IPS DF 4.7 (cell line): ENCODE data around the gene IFNL4.
"Not testable (repeated sequence)": the region's sequence is repeated elsewhere in the genome, so short reads cannot be mapped to it uniquely, and the experiment has no call there.

Source experiments
- DNase-seq: peaks from one replicate; pipeline ENCODE4 v3.0.0-alpha.2; 2013; ENCODE audit warnings: low spot score; ENCODE audit errors: extremely low read depth

The IFNL4 gene

DNA sequence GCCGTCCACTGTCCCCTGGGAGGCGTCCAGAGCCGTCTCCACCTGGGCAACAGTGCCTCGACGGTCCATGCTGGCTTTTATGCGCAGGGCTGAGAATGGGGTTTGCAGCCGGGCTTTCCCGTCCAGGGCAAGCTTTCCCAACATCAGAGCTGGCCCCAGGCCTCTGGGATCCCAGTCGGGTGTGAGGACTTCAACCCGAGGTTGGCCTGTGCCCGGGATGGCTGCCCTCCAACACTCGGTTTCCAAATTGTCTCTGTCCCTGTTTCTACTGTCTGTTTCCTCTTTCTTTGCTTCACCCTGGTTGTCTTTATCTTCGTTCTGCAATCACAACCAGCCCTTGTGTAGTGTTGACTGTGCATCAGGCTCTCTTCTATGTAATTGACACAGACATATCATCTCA, at the start of gene IFNL4:
Gene IFNL4 (minus strand): TSS at position 51 of the 400 bp plus-strand sequence.
- DNase-seq, result no peak

DNA sequence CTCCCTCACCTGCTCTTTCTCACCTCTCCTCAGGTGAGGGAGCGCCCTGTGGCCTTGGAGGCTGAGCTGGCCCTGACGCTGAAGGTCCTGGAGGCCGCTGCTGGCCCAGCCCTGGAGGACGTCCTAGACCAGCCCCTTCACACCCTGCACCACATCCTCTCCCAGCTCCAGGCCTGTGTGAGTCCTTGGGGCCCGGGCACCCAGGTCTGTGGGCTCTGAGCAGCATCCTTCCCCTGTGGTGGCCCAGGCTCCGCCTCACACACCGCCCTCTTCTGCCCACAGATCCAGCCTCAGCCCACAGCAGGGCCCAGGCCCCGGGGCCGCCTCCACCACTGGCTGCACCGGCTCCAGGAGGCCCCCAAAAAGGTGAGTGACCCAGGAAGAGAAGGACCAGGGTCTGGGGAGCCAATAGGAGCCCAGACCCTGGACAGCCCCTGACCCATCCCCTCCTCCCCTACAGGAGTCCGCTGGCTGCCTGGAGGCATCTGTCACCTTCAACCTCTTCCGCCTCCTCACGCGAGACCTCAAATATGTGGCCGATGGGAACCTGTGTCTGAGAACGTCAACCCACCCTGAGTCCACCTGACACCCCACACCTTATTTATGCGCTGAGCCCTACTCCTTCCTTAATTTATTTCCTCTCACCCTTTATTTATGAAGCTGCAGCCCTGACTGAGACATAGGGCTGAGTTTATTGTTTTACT, 49.4 kb upstream of the IFNL4 start:
- DNase-seq, result no peak

DNA sequence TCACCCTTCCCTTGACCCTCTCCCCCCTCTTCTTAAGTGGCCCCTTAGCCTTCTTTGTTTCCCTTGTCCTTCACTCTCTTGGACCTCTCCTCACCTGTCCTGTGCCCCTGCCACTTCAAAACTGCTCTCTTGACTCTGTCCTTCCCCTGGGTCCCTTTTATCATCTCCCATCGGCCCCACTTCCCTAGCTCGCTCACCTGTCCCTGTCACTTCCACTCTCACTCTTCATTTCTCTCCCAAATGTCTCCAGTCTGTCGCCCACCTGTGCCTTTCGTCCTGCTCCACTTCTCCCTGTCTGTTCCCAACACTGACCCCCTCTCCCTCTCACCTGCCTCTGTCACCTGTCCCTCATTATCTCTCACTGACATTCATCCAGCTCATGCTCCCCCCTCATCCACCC, 48.2 kb upstream of the IFNL4 start:
- no peak for DNase-seq

DNA sequence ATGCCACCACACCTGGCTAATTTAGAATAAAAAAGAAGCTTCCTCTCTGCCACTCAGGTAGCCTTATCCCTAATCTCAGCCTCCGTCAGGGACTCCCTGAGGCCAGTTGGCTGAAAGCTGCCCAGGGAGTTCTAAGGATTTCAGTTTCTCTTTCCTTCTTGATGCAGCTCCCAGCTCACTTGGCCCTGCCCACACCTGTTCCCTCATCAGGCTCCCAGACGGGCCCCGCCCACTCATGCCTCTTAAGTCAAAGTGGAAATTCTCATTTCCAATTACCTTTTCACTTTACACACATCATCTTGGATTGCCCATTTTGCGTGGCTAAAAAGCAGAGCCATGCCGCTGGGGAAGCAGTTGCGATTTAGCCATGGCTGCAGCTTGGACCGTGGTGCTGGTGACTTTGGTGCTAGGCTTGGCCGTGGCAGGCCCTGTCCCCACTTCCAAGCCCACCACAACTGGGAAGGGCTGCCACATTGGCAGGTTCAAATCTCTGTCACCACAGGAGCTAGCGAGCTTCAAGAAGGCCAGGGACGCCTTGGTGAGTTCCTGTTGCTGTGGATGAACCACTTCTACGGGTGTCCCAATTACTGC, 47.5 kb upstream of the IFNL4 start, which contains the start of gene IFNL1:
Gene IFNL1 (plus strand): TSS at position 353 of the 591 bp plus-strand sequence. CDS start 15 bp downstream, at position 368.
- no peak for DNase-seq

DNA sequence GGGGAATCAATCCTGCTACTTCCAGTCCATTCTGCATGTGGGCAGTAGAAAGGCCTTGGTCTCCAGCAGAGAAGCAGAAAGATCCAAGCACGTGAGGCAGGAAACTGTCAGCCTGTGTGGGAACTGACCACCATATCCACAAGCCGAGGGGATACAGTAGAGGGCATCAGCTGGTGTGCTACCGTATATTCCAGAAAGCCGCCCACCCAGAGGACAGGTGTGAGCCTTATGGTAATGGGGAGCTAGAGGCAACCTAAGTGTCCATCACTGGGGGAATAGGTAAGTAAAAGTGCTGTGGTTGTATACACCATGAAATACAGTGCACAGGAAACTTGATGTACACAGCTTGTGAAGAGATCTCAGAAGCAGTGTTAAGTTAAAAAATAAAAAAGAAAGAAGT, 44.7 kb upstream of the IFNL4 start:
- DNase-seq, result no peak

DNA sequence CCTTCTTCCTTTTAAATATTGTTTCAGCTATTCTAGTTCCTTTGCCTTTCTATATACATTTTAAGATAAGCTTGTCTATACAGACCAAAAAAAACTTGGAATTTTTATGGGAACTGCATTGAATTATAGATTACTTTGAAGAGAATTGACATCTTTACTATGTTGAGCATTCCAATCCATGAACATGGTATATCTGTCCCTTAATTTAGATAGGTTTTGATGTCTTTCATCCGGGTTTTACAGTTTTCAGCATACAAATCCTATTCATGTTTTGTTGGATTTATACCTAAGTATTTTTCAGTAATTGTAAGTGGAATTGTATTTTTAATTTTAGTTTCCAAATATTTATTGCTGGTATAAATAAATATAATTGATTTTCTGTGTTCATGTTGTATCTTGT, 35.4 kb upstream of the IFNL4 start:
- no peak for DNase-seq

DNA sequence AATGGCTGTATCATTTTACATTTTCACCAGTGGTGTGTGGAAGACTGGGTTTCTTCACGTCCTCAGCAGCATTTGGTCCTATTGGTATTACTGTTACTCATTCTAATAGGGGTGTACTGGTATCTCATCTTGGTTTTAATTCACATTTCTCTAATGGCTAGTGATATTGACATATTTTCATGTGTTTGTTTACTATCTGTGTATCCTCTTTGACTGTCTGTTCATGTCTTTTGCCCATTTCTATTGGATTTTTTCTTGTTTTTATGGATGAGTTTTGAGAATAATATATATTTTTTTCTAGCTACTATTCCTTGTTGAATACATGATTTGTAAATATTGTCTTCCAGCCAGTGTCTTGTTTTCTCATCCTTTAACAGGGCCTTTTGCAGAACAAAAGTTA, 33.4 kb upstream of the IFNL4 start:
- no peak for DNase-seq

DNA sequence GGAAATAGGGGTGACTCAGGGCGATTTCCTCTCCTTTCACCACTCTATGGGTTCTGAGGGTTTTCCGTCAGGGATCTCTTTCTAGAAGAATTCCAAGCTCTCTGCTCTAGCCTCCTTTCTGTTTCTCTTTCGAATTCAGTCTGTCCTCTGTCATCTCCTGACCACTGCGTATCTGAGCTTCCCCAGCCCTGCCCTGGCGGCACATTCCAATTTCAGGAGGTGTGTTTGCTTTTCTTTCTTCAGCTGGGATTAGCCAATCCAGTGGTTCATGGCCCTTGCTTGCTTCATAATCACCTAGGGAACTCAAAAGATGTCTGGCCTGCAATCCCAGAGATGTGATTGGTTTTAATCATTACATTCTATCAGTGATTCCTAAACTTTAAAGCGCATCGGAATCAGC, 28.9 kb upstream of the IFNL4 start:
- no peak for DNase-seq

DNA sequence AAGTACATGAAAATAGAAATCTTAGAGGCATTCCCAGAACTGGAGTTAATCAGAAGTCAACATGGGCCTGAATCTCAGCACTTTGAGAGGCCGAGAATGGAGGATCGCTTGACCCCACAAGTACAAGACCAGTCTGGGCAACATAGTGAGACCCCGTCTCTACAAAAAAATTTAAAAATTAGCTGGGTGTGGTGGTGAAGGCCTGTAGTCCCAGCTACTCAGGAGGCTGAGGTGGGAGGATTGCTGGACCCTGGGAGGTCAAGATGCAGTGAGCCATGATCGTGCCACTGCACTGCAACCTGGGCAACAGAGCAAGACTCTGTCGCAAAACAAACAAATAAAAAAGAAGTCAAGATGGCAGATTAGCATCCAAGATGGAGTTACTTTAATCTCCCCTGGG, 28.1 kb upstream of the IFNL4 start:
- no peak for DNase-seq

DNA sequence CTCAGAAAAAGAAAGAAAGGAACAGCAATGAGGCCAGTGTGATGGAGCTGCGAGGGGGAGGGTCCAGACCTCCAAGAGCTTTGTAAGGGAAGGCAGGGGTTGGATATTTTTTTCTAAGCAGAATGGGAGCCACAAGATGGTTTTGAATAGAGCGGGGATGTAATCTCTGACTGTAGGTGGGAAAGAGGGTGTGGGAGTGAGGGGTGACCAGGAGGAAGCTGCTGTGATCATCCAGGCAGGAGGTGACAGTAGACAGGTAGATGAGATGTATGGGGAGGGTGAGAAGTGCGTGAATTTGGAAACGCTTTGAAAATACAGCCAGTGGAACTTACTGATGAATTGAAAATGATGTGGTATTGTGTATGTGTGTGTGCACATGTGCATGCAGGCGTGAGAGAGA, 26.9 kb upstream of the IFNL4 start:
- no peak for DNase-seq

DNA sequence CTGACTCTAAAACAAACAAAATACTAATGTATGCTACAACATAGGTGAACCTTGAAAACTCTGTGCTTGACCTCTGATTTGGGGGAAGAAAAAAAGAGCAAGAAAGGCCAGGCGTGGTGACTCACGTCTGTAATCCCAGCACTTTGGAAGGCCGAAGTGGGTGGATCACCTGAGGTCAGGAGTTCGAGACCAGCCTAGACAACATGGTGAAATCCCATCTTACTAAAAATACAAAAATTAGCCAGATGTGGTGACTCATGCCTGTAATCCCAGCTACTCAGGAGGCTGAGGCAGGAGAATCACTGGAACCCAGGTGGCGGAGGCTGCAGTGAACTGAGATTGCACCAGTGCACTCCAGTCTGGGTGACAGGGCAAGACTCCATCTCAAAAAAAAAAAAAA, 25.2 kb upstream of the IFNL4 start:
- DNase-seq, result not testable (repeated sequence)

DNA sequence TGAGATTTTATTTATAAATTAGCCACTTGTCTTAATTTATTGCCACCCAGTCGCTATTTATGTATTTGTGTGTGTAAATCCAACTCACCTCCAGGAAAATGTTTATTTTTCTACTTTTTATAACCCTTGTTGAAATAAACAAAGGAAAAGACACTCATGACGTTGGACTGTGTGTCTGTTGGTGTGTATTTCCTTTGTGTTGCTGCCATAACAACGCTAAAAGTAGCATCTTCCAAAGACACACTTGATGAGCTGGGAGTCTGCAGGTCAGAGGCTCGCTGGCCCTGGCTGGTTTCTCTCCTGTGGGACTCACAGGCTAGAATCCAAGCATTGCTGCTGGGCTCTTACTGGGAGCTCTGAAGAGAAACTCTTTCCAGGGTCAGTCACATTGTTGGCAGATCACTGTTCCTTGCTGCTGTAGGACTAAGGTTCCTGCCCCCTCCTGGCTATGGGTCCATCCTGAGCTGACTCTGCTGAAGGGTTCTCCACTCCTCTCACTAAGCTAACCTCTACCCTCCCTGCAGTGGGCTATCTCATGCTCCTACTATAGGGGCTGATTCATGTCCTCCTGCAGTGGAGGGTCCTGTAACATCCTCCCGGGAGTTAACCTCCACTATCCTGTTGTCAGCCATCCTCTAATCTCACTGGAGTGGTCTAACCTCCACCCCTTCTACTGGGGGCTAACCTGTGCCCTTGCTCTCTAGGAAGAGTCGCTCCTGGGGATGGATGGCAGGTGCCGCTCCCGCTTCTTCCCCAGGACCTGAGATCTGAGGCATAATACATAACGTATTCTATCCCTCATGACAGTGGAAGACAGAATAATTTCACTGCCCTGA, 21.6 kb upstream of the IFNL4 start:
- DNase-seq, result no peak

DNA sequence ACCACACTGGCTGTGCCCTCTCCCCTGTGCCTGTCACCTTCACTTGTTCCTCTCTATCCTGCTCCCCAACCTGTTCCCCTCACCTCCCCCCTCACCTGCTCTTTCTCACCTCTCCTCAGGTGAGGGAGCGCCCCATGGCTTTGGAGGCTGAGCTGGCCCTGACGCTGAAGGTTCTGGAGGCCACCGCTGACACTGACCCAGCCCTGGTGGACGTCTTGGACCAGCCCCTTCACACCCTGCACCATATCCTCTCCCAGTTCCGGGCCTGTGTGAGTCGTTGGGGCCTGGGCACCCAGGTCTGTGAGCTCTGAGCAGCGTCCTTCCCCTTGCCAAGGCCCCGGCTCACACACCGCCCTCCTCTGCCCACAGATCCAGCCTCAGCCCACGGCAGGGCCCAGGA, 20.7 kb upstream of the IFNL4 start:
- not testable (repeated sequence) for DNase-seq

DNA sequence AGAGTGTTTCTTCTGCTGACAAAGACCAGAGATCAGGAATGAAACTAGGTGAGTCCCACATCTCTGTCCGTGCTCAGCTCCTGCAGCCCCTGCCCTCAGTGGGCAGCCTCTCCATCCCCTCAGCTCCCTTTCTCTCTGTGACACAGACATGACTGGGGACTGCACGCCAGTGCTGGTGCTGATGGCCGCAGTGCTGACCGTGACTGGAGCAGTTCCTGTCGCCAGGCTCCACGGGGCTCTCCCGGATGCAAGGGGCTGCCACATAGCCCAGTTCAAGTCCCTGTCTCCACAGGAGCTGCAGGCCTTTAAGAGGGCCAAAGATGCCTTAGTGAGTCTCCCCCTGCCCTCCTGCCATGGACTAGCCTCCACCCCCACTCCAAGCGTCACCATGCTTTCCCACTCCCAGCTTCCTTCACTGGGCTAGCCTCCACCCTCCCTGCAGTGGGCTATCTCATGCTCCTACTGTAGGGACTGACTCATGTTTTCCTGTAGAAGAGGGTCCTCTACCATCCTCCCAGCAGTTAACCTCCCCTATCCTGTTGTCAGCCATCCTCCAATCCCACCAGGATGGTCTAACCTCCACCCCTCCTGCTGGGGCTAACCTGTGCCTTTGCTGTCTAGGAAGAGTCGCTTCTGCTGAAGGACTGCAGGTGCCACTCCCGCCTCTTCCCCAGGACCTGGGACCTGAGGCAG, 20.0 kb upstream of the IFNL4 start:
- DNase-seq, result not testable (repeated sequence)

DNA sequence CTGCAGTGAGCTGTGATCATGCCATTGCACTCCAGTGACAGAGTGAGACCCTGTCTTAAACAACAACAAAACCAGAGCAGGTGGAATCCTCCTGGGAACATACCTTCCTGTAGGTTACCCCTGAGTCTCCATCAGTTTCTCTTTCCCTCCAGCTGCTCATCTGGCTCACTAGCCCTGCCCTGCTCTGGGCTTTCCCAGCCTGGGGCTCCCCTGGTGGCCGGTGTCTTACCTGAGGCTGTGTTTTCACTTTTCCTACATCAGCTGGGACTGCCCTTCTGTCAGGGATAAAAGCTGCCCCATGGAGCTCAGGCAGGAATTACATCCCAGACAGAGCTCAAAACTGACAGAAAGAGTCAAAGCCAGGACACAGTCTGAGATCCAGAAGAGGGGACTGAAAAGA, 19.4 kb upstream of the IFNL4 start, which contains the start of gene IFNL2:
Gene IFNL2 (plus strand): TSS at position 312 of the 400 bp plus-strand sequence. CDS start 173 bp downstream, outside the sequence.
- DNase-seq, result not testable (repeated sequence)

DNA sequence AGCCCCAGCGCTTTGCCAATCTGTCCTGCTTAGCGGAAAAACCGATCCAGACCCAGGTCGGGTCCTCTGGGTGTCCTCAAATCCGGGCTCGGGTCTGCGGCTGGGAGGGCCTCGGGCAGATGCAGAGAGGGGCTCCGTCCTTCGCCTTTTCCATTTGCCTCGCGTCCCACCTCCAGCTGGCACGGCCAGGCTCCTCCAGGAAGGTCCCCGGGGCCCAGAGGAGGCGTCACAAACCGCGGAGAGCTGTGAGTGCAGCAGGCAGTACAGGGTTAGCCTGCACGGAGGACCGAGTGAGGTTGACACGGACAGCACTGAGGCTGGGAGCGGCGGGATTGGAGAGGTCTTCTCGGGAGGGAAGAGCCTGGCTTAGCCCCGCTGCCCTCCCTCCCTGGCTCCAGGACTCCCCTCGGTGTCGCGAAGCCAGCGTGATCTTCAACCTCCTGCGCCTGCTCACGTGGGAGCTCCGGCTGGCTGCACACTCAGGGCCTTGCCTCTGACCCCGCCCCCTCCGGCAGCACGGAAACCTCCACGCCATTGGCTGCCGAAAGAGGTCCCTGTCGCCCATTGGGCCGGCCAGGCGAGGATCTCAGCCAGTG, 16.8 kb upstream of the IFNL4 start:
- DNase-seq, result no peak

DNA sequence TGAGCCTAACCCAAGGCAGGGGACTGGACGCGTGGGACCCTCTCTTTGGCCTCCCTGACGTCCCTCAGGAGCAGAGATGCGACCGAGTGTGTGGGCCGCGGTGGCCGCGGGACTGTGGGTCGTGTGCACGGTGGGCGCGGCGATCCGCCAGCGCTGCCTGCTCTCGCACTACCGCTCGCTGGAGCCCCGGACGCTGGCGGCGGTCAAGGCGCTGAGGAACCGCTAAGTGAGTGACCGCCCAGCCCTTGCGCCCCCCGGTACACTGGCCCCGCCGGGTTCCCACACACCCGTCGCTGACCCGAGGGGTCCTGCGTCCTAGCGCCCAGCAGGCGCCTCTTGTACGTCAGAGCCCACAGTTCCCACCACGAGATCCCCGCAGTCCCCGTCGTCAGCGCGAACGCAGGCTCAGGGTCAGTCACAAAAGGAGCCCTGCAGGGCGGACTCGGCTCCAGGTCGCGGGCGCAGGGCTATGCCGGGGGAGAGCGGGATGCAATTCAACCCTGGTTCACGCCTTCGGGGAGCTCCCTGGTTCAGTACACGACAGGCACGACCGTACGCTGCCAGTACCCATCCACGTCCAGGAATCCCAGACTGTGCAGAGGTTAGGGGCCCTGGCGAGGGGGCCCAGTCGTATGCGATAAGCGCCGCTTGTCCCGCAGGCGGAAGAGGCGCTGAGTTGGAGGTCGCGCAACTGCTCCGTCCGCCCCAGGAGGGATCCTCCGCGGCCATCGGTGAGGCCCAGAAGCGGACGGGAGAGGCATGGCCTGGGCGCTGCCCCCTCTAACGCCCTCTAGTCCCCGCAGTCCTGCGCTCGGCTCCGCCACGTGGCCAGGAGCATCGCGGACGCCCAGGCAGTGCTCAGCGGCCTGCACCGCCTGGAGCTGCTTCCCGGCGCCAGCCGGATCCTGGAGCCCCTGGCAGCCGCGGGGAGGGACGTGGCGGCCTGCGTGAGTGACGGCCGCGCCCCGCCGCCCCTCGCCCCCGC, 15.9 kb upstream of the IFNL4 start:
- no peak for DNase-seq

DNA sequence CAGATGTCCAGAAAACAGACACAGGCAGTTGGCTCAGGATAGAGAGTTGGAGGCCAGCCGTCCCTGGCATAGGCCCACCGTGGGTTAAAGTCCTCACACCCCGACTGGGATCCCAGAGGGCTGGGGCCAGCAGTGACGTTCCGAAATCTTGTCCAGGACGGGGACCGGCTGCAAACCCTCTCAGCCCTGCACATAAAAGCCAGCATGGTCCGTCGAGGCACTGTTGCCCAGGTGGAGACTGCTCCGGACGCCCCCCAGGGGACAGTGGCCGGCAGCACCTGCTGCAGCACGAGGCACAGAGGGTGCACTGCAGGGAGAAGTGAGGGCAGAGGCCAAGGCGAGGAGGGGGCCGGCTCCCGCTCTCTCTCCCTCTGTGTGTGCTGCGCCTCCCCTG, 15.3 kb upstream of the IFNL4 start:
- no peak for DNase-seq

DNA sequence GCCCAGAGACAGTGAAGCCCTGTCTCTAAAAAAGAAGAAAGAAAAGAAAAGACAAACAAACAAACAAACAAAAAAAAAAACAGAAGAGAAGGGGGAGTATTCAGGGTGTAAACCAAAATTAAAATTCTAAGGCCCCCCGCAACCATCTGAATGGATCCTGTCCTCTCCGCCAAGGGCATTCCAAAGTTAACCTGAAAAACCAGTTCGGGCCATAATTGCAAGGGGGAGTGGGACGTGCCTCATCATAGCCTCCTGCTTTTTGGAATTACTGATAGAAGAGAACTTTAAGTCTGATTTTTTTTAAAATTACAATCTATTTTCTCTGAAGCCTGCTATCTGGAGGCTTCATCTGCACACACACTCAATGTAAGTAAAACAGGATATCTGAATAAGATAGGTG, 13.8 kb upstream of the IFNL4 start:
- DNase-seq, result no peak

DNA sequence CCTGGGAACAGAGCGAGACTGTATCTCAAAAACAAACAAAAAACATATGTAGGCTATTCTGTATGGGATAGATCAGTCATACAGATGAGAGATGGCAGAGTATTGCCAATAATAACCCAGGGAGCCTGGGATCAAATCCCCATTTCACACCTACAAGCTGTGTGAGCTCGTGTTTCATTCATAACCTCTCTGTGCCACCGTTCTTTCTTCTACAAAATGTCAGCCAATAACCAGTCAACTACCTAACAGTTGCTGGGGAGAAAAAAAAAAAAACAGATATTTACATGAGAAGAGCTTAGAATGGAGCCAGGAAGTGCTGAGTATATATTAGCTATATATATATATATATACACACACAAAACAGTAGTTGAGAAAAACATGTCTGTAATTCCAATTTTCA, 13.0 kb upstream of the IFNL4 start:
- DNase-seq, result no peak
